Smooth muscle cell (in vitro differentiated cells): ENCODE measurements around the gene DTNB. TPM values are rescaled to one million over a fixed set of nuclear protein-coding genes. Genes with fewer than 3 reads are reported as not detected.

Source experiments
- DNase-seq: peaks from one replicate; lab custom pipeline; 2025; ENCODE audit not compliant: unreplicated experiment; lab: John Stamatoyannopoulos, UW
- H2AFZ ChIP-seq: fragments of 200-600 bp; sonication (generic); 2 replicates; pipeline ENCODE4 v1.6.0; 2016; ENCODE audit warnings: antibody characterized with exemption, low read depth, mild to moderate bottlenecking
- H3F3A ChIP-seq: fragments of 200-600 bp; sonication (generic); 2 replicates; pipeline ENCODE4 v1.6.0; 2017; ENCODE audit warnings: antibody characterized with exemption, low read depth
- H3K27ac ChIP-seq: fragments of 200-600 bp; sonication (generic); 2 replicates; pipeline ENCODE4 v1.5.1; 2016; ENCODE audit warnings: low read depth, mild to moderate bottlenecking
- H3K27me3 ChIP-seq: fragments of 200-600 bp; sonication (generic); 2 replicates; pipeline ENCODE4 v1.6.1; 2016; ENCODE audit warnings: low read depth, mild to moderate bottlenecking
- H3K36me3 ChIP-seq: fragments of 200-600 bp; sonication (generic); 2 replicates; pipeline ENCODE4 v1.5.1; 2016; ENCODE audit warnings: low read depth
- H3K4me1 ChIP-seq: fragments of 200-600 bp; sonication (generic); 2 replicates; pipeline ENCODE4 v1.5.1; 2016; ENCODE audit warnings: low read depth
- H3K4me2 ChIP-seq: fragments of 200-600 bp; sonication (generic); 2 replicates; pipeline ENCODE4 v1.6.0; 2016; ENCODE audit warnings: mild to moderate bottlenecking
- H3K4me3 ChIP-seq: fragments of 200-600 bp; sonication (generic); 2 replicates; pipeline ENCODE4 v1.5.1; 2016; ENCODE audit warnings: mild to moderate bottlenecking
- H3K79me2 ChIP-seq: fragments of 200-600 bp; sonication (generic); 2 replicates; pipeline ENCODE4 v1.6.0; 2016; ENCODE audit warnings: low read depth, mild to moderate bottlenecking
- H3K9ac ChIP-seq: fragments of 200-600 bp; sonication (generic); 2 replicates; pipeline ENCODE4 v1.6.0; 2016; ENCODE audit warnings: low read depth
- H3K9me3 ChIP-seq: fragments of 200-600 bp; sonication (generic); replicated peaks from 2 replicates; pipeline ENCODE4 v1.5.1; 2016; ENCODE audit warnings: low read depth
- H4K20me1 ChIP-seq: fragments of 200-600 bp; sonication (generic); 2 replicates; pipeline ENCODE4 v1.6.0; 2016; ENCODE audit warnings: low read depth
- CTCF ChIP-seq: fragments of 200-600 bp; sonication (generic); IDR thresholded peaks from 2 replicates; pipeline ENCODE4 v1.5.1; 2017; ENCODE audit warnings: borderline replicate concordance, mild to moderate bottlenecking, antibody characterized with exemption; ENCODE audit not compliant: insufficient read depth, poor library complexity, severe bottlenecking
- WGBS: methylation state at CpG from one replicate; pipeline ENCODE4 v1.1.7; 2016; ENCODE audit warnings: low lambda C conversion rate; 5-methylcytosine and 5-hydroxymethylcytosine counted together
- polyA plus RNA-seq: library from polyadenylated mRNA; unstranded; fragments of >200 nt; fragmentation: Nextera tagmentation; extraction: Ambion mirVana; gene quantifications from 2 replicates; pipeline ENCODE4 v1.2.1, GENCODE V29; 2016
- total RNA-seq: library from RNA; depleted of rRNA; stranded (reverse); fragments of >200 nt; gene quantifications from 2 replicates; pipeline ENCODE4 v1.2.3, GENCODE V29; 2014

DTNB gene
- total and polyA plus RNA-seq, 2 experiments from 2014 or later: 4.9 to 5.4 TPM

DNA sequence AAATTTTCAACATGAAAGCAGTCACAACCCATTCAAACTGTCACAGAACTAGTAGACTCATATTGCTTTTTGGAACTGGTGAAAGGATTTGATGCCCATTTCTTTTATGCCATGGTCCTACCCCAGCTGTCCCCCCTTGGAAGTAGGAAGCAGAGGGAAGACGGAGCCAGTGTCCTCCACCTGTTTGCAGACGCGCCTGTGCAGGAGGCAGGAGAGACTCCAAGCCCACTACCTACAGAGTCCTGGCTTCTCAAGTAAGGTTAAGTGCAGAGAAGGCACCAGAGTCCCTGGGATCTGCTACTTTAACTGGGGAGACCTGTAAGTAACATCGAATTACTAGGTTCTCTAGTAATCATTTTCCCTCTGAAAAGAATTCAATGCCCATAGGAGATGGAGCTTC lies 299.0 kb downstream of the DTNB start:
- DNase-seq: no peak
- no peaks in the 10 kb centered on the region for H3F3A ChIP-seq
- H3K36me3 ChIP-seq: no peaks in the 10 kb centered on the region
- no peak overlapping the region for H3K4me2 ChIP-seq
- WGBS: 95% methylated on average over 4 of the region's 4 CpGs
- H3K9ac ChIP-seq: no peak overlapping the region
- H3K27me3 ChIP-seq: no peaks in the 10 kb centered on the region
- TF ChIP-seq CTCF: no peak
- no peaks in the 10 kb centered on the region for H4K20me1 ChIP-seq
- H3K27ac ChIP-seq: no peak overlapping the region
- H3K9me3 ChIP-seq: no peaks in the 10 kb centered on the region
- H3K4me3 ChIP-seq: no peak overlapping the region
- H2AFZ ChIP-seq: no peak overlapping the region
- peaks cover 16% of the 10 kb centered on the region for H3K4me1 ChIP-seq
- no peaks in the 10 kb centered on the region for H3K79me2 ChIP-seq

DNA sequence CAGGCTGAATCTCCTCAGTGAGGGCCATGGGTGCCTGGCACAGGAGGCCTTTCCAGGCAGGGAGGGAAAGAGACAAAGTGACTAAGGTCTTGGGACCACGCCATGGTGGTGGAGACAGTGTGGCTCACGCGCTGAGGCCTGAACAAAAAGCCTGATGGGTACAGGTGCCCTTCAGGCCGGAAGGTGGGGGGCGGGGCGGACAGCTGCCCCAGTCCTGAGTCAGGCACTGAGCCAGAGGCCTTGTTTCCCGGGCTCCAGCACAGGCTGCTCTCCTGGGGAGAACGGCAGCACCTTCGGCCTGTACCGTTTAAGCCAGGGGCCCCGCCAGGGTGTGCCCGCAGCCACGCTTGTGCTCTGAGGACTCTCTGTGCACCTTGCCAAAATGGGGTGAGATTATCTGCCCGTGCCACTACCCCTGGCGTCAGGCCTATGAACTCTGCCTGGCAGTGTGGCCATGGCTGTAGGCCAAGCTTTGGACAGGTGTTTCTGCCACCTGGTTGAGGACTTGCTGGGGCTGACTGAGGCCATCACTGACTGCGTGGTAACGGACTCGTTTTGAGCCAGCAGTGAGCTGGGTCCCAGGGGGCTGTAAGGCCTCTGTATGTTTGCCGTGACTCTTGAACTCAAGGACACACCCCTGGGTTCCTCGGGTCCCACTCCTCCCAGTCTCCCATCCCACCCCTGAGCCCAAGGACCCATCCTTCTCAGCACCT lies 300.0 kb downstream of the DTNB start:
- Histone ChIP-seq H3K4me3 (no peak overlapping the region), H3K4me1 (peaks cover 16% of the 10 kb centered on the region), H3K9me3 (no peaks in the 10 kb centered on the region), H3K27ac (no peak overlapping the region), H4K20me1 (no peaks in the 10 kb centered on the region), H3F3A (no peaks in the 10 kb centered on the region), H3K79me2 (no peaks in the 10 kb centered on the region), H3K4me2 (no peak overlapping the region), H3K9ac (no peak overlapping the region), H3K36me3 (no peaks in the 10 kb centered on the region), H3K27me3 (no peaks in the 10 kb centered on the region), H2AFZ (no peak overlapping the region)
- TF ChIP-seq CTCF: no peak
- 93% methylated on average over 20 of the region's 20 CpGs for WGBS
- no peak for DNase-seq

- DNase-seq: no peak
- Histone ChIP-seq H4K20me1 (no peaks in the 10 kb centered on the region), H3K36me3 (no peaks in the 10 kb centered on the region), H3K9ac (no peak overlapping the region), H3K27ac (no peak overlapping the region), H3K79me2 (no peaks in the 10 kb centered on the region), H3K4me1 (peaks cover 16% of the 10 kb centered on the region), H3K27me3 (no peaks in the 10 kb centered on the region), H3K9me3 (no peaks in the 10 kb centered on the region), H3K4me3 (no peak overlapping the region), H2AFZ (no peak overlapping the region), H3F3A (no peaks in the 10 kb centered on the region), H3K4me2 (no peak overlapping the region)
- 90% methylated on average over 25 of the region's 25 CpGs for WGBS
- TF ChIP-seq CTCF: no peak
Measured at GRCh38 chr2:25372405-25373268, 300.7 kb downstream of the DTNB start.
